Epithelial cell of prostate (primary cell): ENCODE results near the gene SMAD1.
"Not testable (repeated sequence)": the region's sequence is repeated elsewhere in the genome, so short reads cannot be mapped to it uniquely, and the experiment has no call there.

Experiments
- DNase-seq: peaks from one replicate; pipeline ENCODE4 v3.0.0-alpha.2; 2011; ENCODE audit warnings: low read depth, low spot score
- H3K27ac ChIP-seq: fragments of 450-650 bp; 2 replicates; pipeline ENCODE4 v1.5.1; 2017; ENCODE audit warnings: mild to moderate bottlenecking

Gene SMAD1

GRCh38 chr4:145552181-145552822 lies 70.6 kb downstream of the SMAD1 start:
- no peak overlapping the region for H3K27ac ChIP-seq
- no peak for DNase-seq

GRCh38 chr4:145553375-145553774 lies 71.7 kb downstream of the SMAD1 start:
- DNase-seq, result no peak
- H3K27ac ChIP-seq, result no peak overlapping the region

- no peak overlapping the region for H3K27ac ChIP-seq
- DNase-seq, result no peak
Measured at GRCh38 chr4:145554691-145555090, 73.0 kb downstream of the SMAD1 start.

GRCh38 chr4:145557720-145558119 lies 76.1 kb downstream of the SMAD1 start:
- no peak for DNase-seq
- H3K27ac ChIP-seq, result no peak overlapping the region

- DNase-seq, result no peak
- H3K27ac ChIP-seq, result no peak overlapping the region
Measured at GRCh38 chr4:145563293-145563985, 81.8 kb downstream of the SMAD1 start.

- DNase-seq, result no peak
- no peak overlapping the region for H3K27ac ChIP-seq
Measured at GRCh38 chr4:145564540-145564939, 82.9 kb downstream of the SMAD1 start.

GRCh38 chr4:145565328-145565727 lies 83.7 kb downstream of the SMAD1 start:
- no peak overlapping the region for H3K27ac ChIP-seq
- no peak for DNase-seq

- DNase-seq, result no peak
- no peak overlapping the region for H3K27ac ChIP-seq
Measured at GRCh38 chr4:145566086-145566708, 84.5 kb downstream of the SMAD1 start.

- DNase-seq, result no peak
- no peak overlapping the region for H3K27ac ChIP-seq
Measured at GRCh38 chr4:145566768-145567167, 85.1 kb downstream of the SMAD1 start.

- no peak for DNase-seq
- no peak overlapping the region for H3K27ac ChIP-seq
Measured at GRCh38 chr4:145567516-145567915, 85.9 kb downstream of the SMAD1 start.

GRCh38 chr4:145574546-145574945 lies 92.9 kb downstream of the SMAD1 start:
- H3K27ac ChIP-seq, DNase-seq: not testable (repeated sequence)

GRCh38 chr4:145580906-145581305 lies 99.3 kb downstream of the SMAD1 start:
- no peak overlapping the region for H3K27ac ChIP-seq
- no peak for DNase-seq

- DNase-seq, result no peak
- H3K27ac ChIP-seq, result no peak overlapping the region
Measured at GRCh38 chr4:145583191-145584055, 101.8 kb downstream of the SMAD1 start.

- DNase-seq, result no peak
- H3K27ac ChIP-seq, result no peak overlapping the region
Measured at GRCh38 chr4:145587088-145587754, 105.6 kb downstream of the SMAD1 start.

- H3K27ac ChIP-seq, DNase-seq: not testable (repeated sequence)
Measured at GRCh38 chr4:145589381-145589780, 107.7 kb downstream of the SMAD1 start.

GRCh38 chr4:145589916-145590702 lies 108.5 kb downstream of the SMAD1 start:
- DNase-seq, result no peak
- no peak overlapping the region for H3K27ac ChIP-seq

- no peak overlapping the region for H3K27ac ChIP-seq
- no peak for DNase-seq
Measured at GRCh38 chr4:145602129-145602760, 120.6 kb downstream of the SMAD1 start.

GRCh38 chr4:145605941-145606340 lies 124.3 kb downstream of the SMAD1 start:
- no peak for DNase-seq
- H3K27ac ChIP-seq, result no peak overlapping the region
